ENCODE data around the gene CHID1. TPM values are rescaled to one million over a fixed set of nuclear protein-coding genes. Genes with fewer than 3 reads are reported as not detected.

CHID1 gene
- total RNA-seq, 1 donor from 2014 or later = 74.6 TPM

- TF ChIP-seq EZH2 (IDR thresholded peaks at IDR 0.05; ENCODE audit: insufficient read depth, low read length) = no peak
- TF ChIP-seq CTCF (IDR thresholded peaks at IDR 0.05; ENCODE audit: insufficient read depth, low read depth, low read length) = no peak
- Histone ChIP-seq H3K4me2 (ENCODE audit: low read length) (peak overlapping the region; percentile 98), H3K4me3 (ENCODE audit: insufficient read depth, low read depth, low read length) (no peak overlapping the region), H3K27ac (ENCODE audit: low read depth, low read length) (no peak overlapping the region), H3K79me2 (ENCODE audit: insufficient read depth, low read length) (peaks cover 27% of the 10 kb centered on the region), H3K27me3 (ENCODE audit: insufficient read depth, low read length) (no peaks in the 10 kb centered on the region), H2AFZ (ENCODE audit: low read depth, low read length) (no peak overlapping the region), H3K9me3 (ENCODE audit: insufficient read depth, low read depth, low read length) (no peaks in the 10 kb centered on the region), H3K36me3 (ENCODE audit: insufficient read depth, low read length) (no peaks in the 10 kb centered on the region), H3K4me1 (ENCODE audit: insufficient read depth, low read length) (peaks cover 24% of the 10 kb centered on the region), H4K20me1 (ENCODE audit: insufficient read depth, low read length) (peaks cover 43% of the 10 kb centered on the region), H3K9ac (ENCODE audit: low read length) (peak overlapping the region; percentile 89)
- H3K4me1 Mint-ChIP-seq (ENCODE audit: low read depth, unreplicated experiment) = peaks cover 5% of the 10 kb centered on the region
- peaks cover 6% of the 10 kb centered on the region for H3K27me3 Mint-ChIP-seq (ENCODE audit: low read depth, unreplicated experiment)
- H3K36me3 Mint-ChIP-seq (ENCODE audit: low read depth, unreplicated experiment) = peaks cover 2% of the 10 kb centered on the region
- no peaks in the 10 kb centered on the region for H3K9me3 Mint-ChIP-seq (ENCODE audit: unreplicated experiment)
- DNase-seq (ENCODE audit: low read depth) (no peak), FAIRE-seq (no peak)
- H3K4me3 Mint-ChIP-seq (ENCODE audit: unreplicated experiment) = peak overlapping the region; percentile 14
- H3K27ac Mint-ChIP-seq (ENCODE audit: unreplicated experiment) = no peak overlapping the region
Measured at GRCh38 chr11:821512-822371, 88.9 kb downstream of the CHID1 start.

- peaks cover 4% of the 10 kb centered on the region for H3K36me3 Mint-ChIP-seq (ENCODE audit: low read depth, unreplicated experiment)
- H3K9me3 ChIP-seq (ENCODE audit: insufficient read depth, low read depth, low read length) = no peaks in the 10 kb centered on the region
- no peak overlapping the region for H2AFZ ChIP-seq (ENCODE audit: low read depth, low read length)
- FAIRE-seq = no peak
- no peaks in the 10 kb centered on the region for H3K9me3 Mint-ChIP-seq (ENCODE audit: unreplicated experiment)
- peaks cover 5% of the 10 kb centered on the region for H3K4me1 Mint-ChIP-seq (ENCODE audit: low read depth, unreplicated experiment)
- no peak overlapping the region for H3K27ac Mint-ChIP-seq (ENCODE audit: unreplicated experiment)
- no peaks in the 10 kb centered on the region for H3K36me3 ChIP-seq (ENCODE audit: insufficient read depth, low read length)
- H3K27me3 Mint-ChIP-seq (ENCODE audit: low read depth, unreplicated experiment) = peaks cover 2% of the 10 kb centered on the region
- H3K79me2 ChIP-seq (ENCODE audit: insufficient read depth, low read length) = peaks cover 27% of the 10 kb centered on the region
- H3K4me3 Mint-ChIP-seq (ENCODE audit: unreplicated experiment) = peak overlapping the region; percentile 87
- no peak for TF ChIP-seq CTCF (IDR thresholded peaks at IDR 0.05; ENCODE audit: insufficient read depth, low read depth, low read length)
- no peak for TF ChIP-seq EZH2 (IDR thresholded peaks at IDR 0.05; ENCODE audit: insufficient read depth, low read length)
- H3K27me3 ChIP-seq (ENCODE audit: insufficient read depth, low read length) = no peaks in the 10 kb centered on the region
- H4K20me1 ChIP-seq (ENCODE audit: insufficient read depth, low read length) = peaks cover 43% of the 10 kb centered on the region
- H3K4me2 ChIP-seq (ENCODE audit: low read length) = peak overlapping the region; percentile 98
- H3K9ac ChIP-seq (ENCODE audit: low read length) = peak overlapping the region; percentile 89
- peak overlapping the region; percentile 12 for H3K27ac ChIP-seq (ENCODE audit: low read depth, low read length)
- H3K4me3 ChIP-seq (ENCODE audit: insufficient read depth, low read depth, low read length) = peak overlapping the region; percentile 76
- DNase-seq (ENCODE audit: low read depth) = peak; percentile 29
- peaks cover 24% of the 10 kb centered on the region for H3K4me1 ChIP-seq (ENCODE audit: insufficient read depth, low read length)
Measured at GRCh38 chr11:820655-821511, 89.7 kb downstream of the CHID1 start.

All from astrocyte (in vitro differentiated cells and primary cell).